ENCODE data around the gene OR5A2. TPM values are rescaled to one million over a fixed set of nuclear protein-coding genes. Genes with fewer than 3 reads are reported as not detected.
"Not testable (repeated sequence)": the region's sequence is repeated elsewhere in the genome, so short reads cannot be mapped to it uniquely, and the experiment has no call there.

The OR5A2 gene
- total RNA-seq, 2 donors from 2014 or later, result not detected

GRCh38 chr11:59456661-59457060 is 30.4 kb upstream of the OR5A2 start, which contains the start of gene OR4D6:
OR4D6 (plus strand) TSS chr11:59456961; CDS start chr11:59456961, 0 bp downstream.
- ATAC-seq (ENCODE audit: insufficient number of reproducible peaks, low FRiP score, low read depth), result no peak
- H3K4me1 ChIP-seq (ENCODE audit: control insufficient read depth in 1 of 2, low read depth in 2 of 2), result no peaks in the 10 kb centered on the region
- H3K27ac ChIP-seq, result no peak within 1 kb of the TSS
- no peak for DNase-seq (ENCODE audit: low spot score)
- no peaks in the 10 kb centered on the region for H3K27me3 ChIP-seq (replicated peaks; ENCODE audit: insufficient read depth)
- H3K4me3 ChIP-seq, result no peak within 1 kb of the TSS
- no peaks in the 10 kb centered on the region for H3K9me3 ChIP-seq
- H3K36me3 ChIP-seq, result no peaks in the 10 kb centered on the region
- no peak for TF ChIP-seq CTCF (IDR thresholded peaks at IDR 0.05)

DNA sequence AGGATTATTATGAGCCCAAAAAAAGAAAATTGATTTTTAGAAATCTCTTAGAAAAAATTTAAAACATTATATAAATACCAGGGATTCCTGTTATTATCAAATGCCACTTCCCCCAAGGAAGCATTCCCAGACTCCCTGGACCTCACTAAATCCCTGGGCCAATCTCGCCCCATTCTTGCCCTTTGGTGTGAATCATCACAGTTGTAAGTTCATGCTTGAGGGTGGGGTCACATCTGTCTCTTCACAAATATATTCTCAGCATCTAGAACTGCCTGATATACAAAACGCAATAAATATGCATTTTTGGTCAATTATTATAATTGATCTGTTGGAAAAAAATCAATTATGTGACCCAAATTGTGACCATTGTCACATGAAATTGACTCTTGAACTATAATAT is 22.3 kb upstream of the OR5A2 start:
- no peak for TF ChIP-seq CTCF (IDR thresholded peaks at IDR 0.05)
- ATAC-seq (ENCODE audit: insufficient number of reproducible peaks, low FRiP score, low read depth) (no peak), DNase-seq (ENCODE audit: low spot score) (no peak)
- H3K4me1 ChIP-seq (ENCODE audit: control insufficient read depth in 1 of 2, low read depth in 2 of 2), result no peaks in the 10 kb centered on the region
- H3K27ac ChIP-seq, result no peak overlapping the region
- H3K27me3 ChIP-seq (replicated peaks; ENCODE audit: insufficient read depth), result no peaks in the 10 kb centered on the region
- H3K36me3 ChIP-seq, result no peaks in the 10 kb centered on the region
- H3K4me3 ChIP-seq, result no peak overlapping the region
- no peaks in the 10 kb centered on the region for H3K9me3 ChIP-seq

DNA sequence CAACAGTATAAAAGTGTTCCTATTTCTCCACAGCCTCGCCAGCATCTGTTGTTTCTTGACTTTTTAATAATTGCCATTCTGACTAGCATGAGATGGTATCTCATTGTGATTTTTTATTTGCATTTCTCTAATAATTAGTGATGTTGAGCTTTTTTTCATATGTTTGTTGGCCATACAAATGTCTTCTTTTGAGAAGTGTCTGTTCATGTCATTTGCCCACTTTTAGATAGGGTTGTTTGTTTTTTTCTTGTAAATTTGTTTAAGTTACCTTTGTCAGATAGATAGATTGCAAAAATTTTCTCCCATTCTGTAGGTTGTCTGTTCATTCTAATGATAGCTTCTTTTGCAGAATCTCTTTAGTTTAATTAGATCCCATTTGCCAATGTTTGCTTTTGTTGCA is 19.4 kb upstream of the OR5A2 start:
- H3K9me3 ChIP-seq; DNase-seq (ENCODE audit: low spot score); H3K4me1 ChIP-seq (ENCODE audit: control insufficient read depth in 1 of 2, low read depth in 2 of 2); H3K36me3 ChIP-seq; H3K27me3 ChIP-seq (replicated peaks; ENCODE audit: insufficient read depth); ATAC-seq (ENCODE audit: insufficient number of reproducible peaks, low FRiP score, low read depth); H3K27ac ChIP-seq; H3K4me3 ChIP-seq: not testable (repeated sequence)

- H3K27ac ChIP-seq, result no peak overlapping the region
- DNase-seq (ENCODE audit: low spot score) (no peak), ATAC-seq (ENCODE audit: insufficient number of reproducible peaks, low FRiP score, low read depth) (no peak)
- no peaks in the 10 kb centered on the region for H3K9me3 ChIP-seq
- no peak for TF ChIP-seq CTCF (IDR thresholded peaks at IDR 0.05)
- H3K4me1 ChIP-seq (ENCODE audit: control insufficient read depth in 1 of 2, low read depth in 2 of 2), result no peaks in the 10 kb centered on the region
- no peaks in the 10 kb centered on the region for H3K36me3 ChIP-seq
- H3K4me3 ChIP-seq, result no peak overlapping the region
- no peaks in the 10 kb centered on the region for H3K27me3 ChIP-seq (replicated peaks; ENCODE audit: insufficient read depth)
Observed at GRCh38 chr11:59437770-59438169, 11.6 kb upstream of the OR5A2 start.

DNA sequence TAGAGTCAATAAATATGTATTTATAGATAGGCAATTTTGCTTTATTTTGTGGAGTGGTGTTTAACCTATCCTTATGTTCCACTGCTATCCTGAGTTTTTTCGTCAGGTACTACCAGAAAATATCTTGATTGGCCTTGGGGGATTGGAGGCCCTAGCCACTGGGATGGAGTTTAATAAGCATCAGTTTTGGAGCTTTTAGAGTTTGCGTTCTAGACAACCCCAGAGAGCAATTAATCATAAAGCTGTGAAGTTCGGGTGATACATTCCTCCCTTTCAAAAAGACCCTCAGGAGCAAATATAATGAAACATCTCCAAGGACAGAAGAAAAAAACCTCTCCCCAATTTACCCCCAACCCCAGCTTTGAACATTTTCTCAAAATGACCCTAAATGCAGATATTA is 10.0 kb upstream of the OR5A2 start, which contains the start of gene OR5A1:
Gene OR5A1, plus strand, starts transcription at position 301 of the 400 bp plus-strand sequence. CDS start 6,700 bp downstream, outside the sequence.
- H3K27ac ChIP-seq, result no peak within 1 kb of the TSS

More for the DNA sequence above, 10.0 kb upstream of the OR5A2 start, which contains the start of gene OR5A1:
- ATAC-seq (ENCODE audit: insufficient number of reproducible peaks, low FRiP score, low read depth), result no peak
- no peaks in the 10 kb centered on the region for H3K36me3 ChIP-seq
- TF ChIP-seq CTCF (IDR thresholded peaks at IDR 0.05), result no peak
- no peak for DNase-seq (ENCODE audit: low spot score)
- no peaks in the 10 kb centered on the region for H3K9me3 ChIP-seq
- H3K27me3 ChIP-seq (replicated peaks; ENCODE audit: insufficient read depth), result no peaks in the 10 kb centered on the region
- no peak within 1 kb of the TSS for H3K4me3 ChIP-seq
- H3K4me1 ChIP-seq (ENCODE audit: control insufficient read depth in 1 of 2, low read depth in 2 of 2), result no peaks in the 10 kb centered on the region
